Stimulated activated CD4-positive, alpha-beta T cell treated with anti-CD3 and anti-CD28 coated beads, Interleukin-15, amount 100 ng/mL, for 24 hours (primary cell): ENCODE measurements around the gene C10orf67.
"Not testable (repeated sequence)": the region's sequence is repeated elsewhere in the genome, so short reads cannot be mapped to it uniquely, and the experiment has no call there.

Experiments used
- DNase-seq: peaks from one replicate; pipeline ENCODE4 v3.0.0-alpha.2; 2020

Gene C10orf67

DNA sequence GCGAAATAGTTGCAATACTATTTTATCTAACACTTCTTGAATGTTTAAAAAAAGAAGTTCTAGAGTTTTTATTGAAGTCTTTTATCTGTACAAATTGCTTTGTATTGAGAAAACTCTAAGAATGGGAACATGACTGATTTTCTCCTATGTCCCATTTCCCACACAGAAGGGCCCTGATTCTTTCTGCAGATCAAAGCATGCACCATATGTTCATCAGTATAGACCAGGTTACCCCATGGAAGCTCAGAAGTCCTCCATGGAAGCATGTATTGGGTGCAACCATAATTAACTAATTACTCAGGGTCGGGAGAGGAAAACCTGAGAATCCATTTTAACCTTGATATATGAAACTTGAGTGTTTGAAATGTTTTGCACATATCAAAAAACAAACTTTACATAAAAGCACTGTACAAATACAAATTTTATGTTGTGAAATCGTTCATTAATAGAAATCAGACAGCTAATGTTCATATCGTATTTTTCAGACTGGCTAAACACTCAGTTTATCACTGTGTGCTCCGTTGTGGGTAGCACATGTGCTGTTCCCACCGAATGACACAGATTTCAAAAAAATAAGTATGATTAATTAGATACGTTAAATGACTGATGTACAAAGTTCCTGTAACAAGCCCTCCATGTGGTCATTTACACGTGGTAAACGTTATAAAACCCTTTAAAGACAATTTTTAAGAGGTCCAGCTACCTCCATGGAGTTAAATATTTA is 81.0 kb downstream of the C10orf67 start:
- no peak for DNase-seq

DNA sequence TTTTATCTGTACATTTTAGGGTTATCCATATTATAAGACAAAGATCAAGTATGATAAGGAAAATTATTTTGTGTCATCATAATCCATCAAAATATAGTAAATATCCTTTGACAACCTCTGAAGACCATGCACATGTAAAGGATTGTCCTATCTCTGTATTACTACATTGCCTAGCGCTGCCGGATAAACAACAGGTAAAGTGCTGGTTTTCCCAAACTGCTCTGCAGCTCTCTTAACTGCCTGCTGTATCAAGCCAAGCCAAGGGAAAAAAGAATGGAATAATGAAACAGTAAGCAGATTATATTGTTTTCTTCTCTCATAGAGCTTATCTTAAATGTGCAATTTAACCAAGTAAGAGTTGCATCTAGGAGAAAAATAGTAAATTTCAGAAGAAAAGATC is 81.7 kb downstream of the C10orf67 start:
- DNase-seq, result no peak

DNA sequence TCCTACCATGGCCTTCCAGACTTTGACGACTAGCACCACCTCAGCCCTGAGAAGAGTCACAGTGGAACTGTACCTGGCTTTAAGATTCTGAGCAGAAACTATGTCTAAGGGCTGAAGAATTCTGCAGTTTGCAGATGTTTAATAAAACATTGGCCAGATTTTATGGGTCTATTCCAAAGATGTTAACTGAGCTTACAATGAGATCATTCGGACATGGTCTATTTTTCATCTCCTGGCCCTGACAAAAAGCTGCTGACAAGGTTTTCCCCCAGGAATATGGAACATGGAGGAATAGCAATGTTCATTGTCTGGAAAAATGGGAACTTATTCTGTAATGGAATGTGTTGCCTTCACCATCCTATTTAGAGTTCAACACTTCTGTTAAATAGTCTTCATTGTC is 86.1 kb downstream of the C10orf67 start:
- DNase-seq, result no peak

DNA sequence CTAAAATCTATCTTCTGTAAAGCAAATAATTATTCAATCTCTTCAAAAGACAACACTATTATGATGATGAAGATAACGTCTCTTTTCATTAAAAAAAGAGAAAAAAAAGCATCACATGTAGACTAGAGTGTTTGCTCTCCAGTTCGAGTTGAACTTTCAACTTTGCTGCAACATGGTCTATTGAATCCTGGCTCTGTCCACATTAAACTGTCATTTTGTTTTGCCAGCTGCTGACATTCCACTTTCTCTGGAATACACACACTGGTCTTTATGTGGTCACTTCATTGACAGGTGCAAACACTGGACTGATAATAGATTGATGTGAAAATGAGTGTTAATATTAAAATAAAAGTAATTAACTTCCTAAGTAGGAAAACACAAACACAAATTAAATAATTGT is 90.8 kb downstream of the C10orf67 start:
- no peak for DNase-seq

- DNase-seq, result not testable (repeated sequence)
These were observed 91.7 kb downstream of the C10orf67 start for GRCh38 chr10:23252859-23253258.

GRCh38 chr10:23241779-23242178 is 102.8 kb downstream of the C10orf67 start:
- not testable (repeated sequence) for DNase-seq

DNA sequence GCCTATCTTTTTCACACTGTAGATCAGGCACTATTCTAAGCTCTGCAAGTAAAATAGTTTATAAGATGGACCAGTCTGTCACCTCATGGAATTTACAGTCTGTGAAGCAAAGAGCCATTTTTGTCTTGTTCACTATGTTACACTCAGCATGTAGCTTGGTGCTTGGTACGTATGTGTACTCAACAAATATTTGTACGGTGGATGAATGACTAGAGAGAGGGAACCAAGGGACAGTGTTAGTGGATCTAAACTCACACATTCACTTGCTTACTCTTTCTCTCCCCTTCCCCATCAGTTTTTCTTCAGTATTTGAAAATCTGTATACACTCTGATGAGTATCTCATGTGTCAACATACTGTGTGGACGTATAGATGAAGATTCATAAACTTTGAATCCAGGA is 106.6 kb downstream of the C10orf67 start:
- no peak for DNase-seq

- DNase-seq, result no peak
These were observed 114.0 kb downstream of the C10orf67 start for GRCh38 chr10:23230582-23230981.

GRCh38 chr10:23217471-23217870 is 127.1 kb downstream of the C10orf67 start:
- no peak for DNase-seq

DNA sequence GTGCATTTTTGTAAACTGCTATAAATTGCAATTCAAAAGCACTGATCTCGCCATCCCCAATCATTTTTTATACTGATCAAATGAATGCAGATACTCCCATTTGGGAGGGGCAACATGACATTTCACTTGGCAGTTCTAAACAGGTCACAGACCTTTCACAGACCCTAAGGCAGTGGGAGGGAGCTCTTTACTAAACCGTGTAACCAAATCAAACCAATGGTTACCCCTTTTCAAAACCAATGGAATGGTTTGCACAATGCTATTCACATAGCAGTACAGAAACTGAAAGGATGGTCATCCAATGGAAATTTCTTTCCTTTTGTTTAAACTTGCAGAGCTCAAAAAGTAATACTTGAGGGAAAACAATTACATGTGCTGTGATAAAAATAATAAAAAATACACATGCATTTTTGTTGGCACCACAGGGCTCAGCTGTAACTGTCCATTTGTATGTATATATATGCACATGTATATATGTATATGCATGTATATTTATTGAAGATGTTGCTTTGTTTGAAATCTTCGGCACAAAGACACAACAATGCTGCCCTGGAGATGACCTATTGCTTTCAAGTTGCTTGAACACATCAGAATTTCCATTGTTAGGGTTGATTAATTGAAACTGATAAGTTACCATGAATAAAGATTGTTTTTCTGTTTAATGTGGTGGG is 138.5 kb downstream of the C10orf67 start:
- DNase-seq, result no peak

GRCh38 chr10:23204773-23205172 is 139.8 kb downstream of the C10orf67 start:
- DNase-seq, result no peak

DNA sequence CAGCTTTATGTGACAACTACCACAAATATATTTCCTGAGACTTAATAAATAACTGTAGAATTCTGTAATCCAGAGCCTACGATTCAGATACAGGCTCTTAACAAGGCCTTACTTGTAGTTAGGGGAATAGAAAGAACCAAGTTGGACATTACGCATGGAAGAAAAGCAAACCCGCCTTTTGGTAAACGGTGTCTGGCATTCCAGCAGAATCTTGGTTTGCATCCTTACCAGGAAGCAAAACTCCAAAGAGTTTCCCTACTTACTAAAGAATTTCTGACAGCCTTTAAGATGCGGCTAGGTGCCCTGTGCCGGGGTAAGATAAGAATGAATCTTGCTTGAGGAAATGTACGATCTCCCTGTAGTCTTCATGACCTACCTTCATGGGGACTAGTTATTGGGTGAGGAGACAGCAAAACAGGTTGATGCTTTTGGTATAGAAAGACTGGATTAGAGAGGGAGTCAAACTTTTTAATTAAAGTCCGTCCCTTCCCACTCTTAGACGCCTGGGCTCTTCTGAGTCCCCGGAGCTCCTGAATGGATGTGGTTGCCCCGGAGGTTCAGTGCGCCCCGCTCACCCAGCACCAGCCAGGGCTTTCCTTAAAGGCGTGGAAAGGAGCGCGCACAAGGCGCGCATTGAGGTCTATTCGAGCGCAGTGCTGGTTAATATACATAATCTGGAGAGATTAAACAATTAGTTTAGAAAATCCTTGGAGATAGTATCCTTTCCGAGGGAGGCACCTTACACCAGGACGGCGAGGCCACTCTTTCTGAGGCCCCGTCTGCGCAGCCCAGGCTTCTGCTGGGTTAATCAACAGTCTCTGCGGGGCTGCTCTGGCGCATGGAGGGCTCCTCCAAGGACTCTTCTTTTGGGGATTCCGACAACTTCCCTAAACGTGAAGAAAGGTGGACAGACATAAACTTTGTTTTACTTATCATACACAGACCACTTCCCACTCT is 140.9 kb downstream of the C10orf67 start:
- no peak for DNase-seq

- DNase-seq, result no peak
These were observed 141.8 kb downstream of the C10orf67 start for GRCh38 chr10:23202779-23203178.

DNA sequence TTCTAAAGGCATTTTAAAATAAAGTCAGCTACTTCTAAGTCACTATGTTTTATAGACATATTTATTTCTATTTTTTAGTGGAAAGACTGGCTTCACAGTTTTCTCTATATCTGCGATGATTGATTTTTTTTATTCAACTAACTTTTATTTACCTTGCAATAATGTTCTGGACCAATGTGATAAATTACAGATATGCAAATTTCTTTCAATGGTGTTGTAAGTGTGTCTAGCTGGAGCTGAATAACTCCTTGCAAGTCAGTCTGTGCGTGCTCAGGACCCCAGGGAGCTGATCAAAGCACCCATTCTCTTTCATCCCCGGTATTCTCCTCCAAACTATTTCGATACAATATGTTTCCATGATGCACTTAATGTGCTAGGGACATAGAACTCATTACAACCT is 142.8 kb downstream of the C10orf67 start:
- no peak for DNase-seq

- DNase-seq, result no peak
These were observed 143.5 kb downstream of the C10orf67 start for GRCh38 chr10:23200997-23201652.

DNA sequence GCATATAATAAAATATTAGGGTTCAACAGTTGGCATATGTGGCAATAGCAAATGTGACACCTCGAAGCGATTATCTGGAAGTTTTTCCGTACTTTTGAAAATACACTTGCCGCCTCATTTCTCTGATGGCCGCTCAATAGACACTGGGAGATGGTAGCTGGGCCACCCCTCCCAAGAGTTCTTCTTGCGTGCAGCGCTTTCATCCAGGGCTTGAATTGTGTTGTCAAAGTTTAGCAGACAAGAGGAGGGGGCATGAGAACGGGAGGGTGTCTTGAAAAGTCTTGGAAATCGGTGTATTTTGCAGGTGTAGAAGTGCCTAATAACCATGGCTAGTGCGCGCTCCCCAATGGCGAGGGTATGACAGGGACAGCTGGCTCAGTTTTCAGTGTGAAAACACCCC is 144.0 kb downstream of the C10orf67 start:
- no peak for DNase-seq

- DNase-seq, result no peak
These were observed 144.7 kb downstream of the C10orf67 start for GRCh38 chr10:23199768-23200511.

DNA sequence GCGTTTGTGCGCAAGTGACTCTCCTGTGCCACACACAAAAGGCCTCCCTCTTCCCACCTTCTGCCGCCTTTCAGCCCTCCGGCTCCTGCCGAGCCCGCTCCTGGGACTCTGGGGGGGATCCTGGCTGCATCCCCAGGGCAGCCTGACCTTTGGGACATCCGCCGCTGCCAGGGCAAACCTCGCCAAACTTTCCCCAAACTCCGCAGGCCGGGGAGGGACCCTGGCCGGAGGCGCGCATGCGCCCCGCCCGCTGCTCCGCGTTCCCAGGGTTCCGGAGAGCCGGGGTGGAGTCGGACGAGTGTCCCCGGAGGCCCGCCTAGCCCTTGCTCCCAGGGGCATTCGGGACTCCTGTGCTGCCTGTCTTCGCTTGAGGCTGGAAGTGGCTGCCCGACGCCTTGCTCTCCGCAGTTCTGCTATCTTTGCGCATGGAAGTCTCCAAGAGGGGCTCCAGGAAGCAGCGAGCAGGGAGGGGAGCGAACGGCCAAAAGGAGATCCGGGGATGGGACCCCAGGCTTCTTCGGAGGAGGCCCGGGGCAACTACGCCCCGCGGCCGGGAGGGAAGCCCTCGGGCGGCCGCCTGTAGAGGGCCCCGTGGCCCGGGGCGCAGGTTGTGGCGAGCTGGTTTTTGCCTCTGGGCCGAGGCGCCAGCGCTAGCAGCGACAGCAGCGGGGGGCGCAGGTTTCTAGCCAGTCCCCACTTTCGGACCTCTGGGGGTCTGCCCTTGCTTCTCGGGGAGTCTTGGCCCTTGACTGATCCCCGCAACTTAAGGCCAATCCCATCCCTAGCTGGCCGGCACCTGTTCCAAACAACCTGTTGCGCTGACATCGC is 145.4 kb downstream of the C10orf67 start:
- DNase-seq, result no peak

DNA sequence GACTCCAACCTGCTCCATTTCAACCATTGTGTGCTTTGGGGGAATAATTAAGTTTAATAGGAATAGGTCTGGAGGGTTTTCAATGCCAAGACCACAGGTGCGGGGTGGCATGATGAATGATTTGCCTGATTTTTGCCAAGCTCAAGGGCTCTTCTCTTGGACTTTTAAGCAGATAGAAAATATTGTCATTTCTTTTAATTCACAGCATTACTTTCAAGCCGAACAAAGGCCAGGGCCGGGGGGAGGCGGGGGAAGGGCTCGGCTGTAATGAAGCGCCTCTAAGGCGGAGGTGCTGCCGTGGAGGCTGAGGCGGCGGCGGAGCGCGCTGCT is 146.0 kb downstream of the C10orf67 start:
- no peak for DNase-seq

GRCh38 chr10:23197416-23197861 is 147.2 kb downstream of the C10orf67 start:
- DNase-seq, result no peak

GRCh38 chr10:23196915-23197314 is 147.7 kb downstream of the C10orf67 start:
- no peak for DNase-seq
